OCI-LY3 (cell line): ENCODE measurements around the gene TWIST2.

Source experiments
- CTCF ChIP-seq: fragments of 200-600, 300-600 bp; sonication (generic); IDR thresholded peaks from 2 replicates; pipeline ENCODE4 v1.5.1; 2014; ENCODE audit warnings: antibody characterized with exemption, low read length, low read depth
- EZH2phosphoT487 ChIP-seq: fragments of 200-600 bp; shearing (Covaris generic); IDR thresholded peaks from 2 replicates; pipeline ENCODE4 v1.6.1; 2018; ENCODE audit warnings: antibody characterized with exemption, mixed run types, low read depth

- TF ChIP-seq CTCF (no peak), EZH2phosphoT487 (no peak)
Observed at GRCh38 chr2:238852206-238852869, 4.5 kb downstream of the TWIST2 start.
